Osteoblast (primary cell): ENCODE measurements around the gene COLEC11. TPM values are rescaled to one million over a fixed set of nuclear protein-coding genes. Genes with fewer than 3 reads are reported as not detected.
"Not testable (repeated sequence)": the region's sequence is repeated elsewhere in the genome, so short reads cannot be mapped to it uniquely, and the experiment has no call there.

Experiments
- DNase-seq: peaks from one replicate; pipeline ENCODE4 v3.0.0; 2011; ENCODE audit warnings: low spot score, mixed read lengths; ENCODE audit not compliant: insufficient read length; ENCODE audit errors: missing footprints
- H2AFZ ChIP-seq: 2 replicates; pipeline ENCODE4 v1.6.0; 2011; ENCODE audit warnings: mild to moderate bottlenecking, low read length
- H3K27ac ChIP-seq: 2 replicates; pipeline ENCODE4 v1.5.1; 2011; ENCODE audit warnings: mild to moderate bottlenecking, low read depth, low read length, moderate library complexity
- H3K27me3 ChIP-seq: 2 replicates; pipeline ENCODE4 v1.6.0; 2012; ENCODE audit warnings: mild to moderate bottlenecking, control low read depth, inconsistent platforms, low read length, moderate library complexity; ENCODE audit not compliant: insufficient read depth
- H3K36me3 ChIP-seq: 2 replicates; pipeline ENCODE4 v1.5.1; 2011; ENCODE audit warnings: mild to moderate bottlenecking, low read length, control low read depth, moderate library complexity; ENCODE audit not compliant: insufficient read depth
- H3K4me1 ChIP-seq: 2 replicates; pipeline ENCODE4 v1.5.1; 2011; ENCODE audit warnings: mild to moderate bottlenecking, low read length, control low read depth, moderate library complexity; ENCODE audit not compliant: insufficient read depth
- H3K4me2 ChIP-seq: 2 replicates; pipeline ENCODE4 v1.6.0; 2011; ENCODE audit warnings: mild to moderate bottlenecking, low read length; ENCODE audit not compliant: insufficient read depth
- H3K4me3 ChIP-seq: fragments of 200-600 bp; sonication (generic); 3 replicates; pipeline ENCODE4 v1.5.1; 2012; ENCODE audit warnings: mild to moderate bottlenecking, low read length, inconsistent platforms; ENCODE audit not compliant: insufficient read depth
- H3K79me2 ChIP-seq: 2 replicates; pipeline ENCODE4 v1.6.0; 2012; ENCODE audit warnings: mild to moderate bottlenecking, low read length, control low read depth, inconsistent platforms; ENCODE audit not compliant: insufficient read depth
- H3K9me3 ChIP-seq: 2 replicates; pipeline ENCODE4 v1.5.1; 2011; ENCODE audit warnings: low read depth, low read length, control low read depth
- H4K20me1 ChIP-seq: 2 replicates; pipeline ENCODE4 v1.6.0; 2012; ENCODE audit warnings: mild to moderate bottlenecking, low read length, control low read depth; ENCODE audit not compliant: insufficient read depth
- total RNA-seq: library from RNA; depleted of rRNA; stranded (reverse); fragments of >200 nt; gene quantifications from 2 replicates; pipeline ENCODE4 v1.2.3, GENCODE V29; 2012
- TF ChIP-seq, protein P1 (sequence below): IDR thresholded peaks from 2 replicates; pipeline ENCODE4 v1.5.1; 2011; ENCODE audit warnings: mild to moderate bottlenecking, low read depth, low read length, moderate library complexity; ENCODE audit errors: extremely low read depth

The COLEC11 gene
- total RNA-seq, 1 donor: 0.36 TPM

GRCh38 chr2:3611589-3611988 is 16.7 kb downstream of the COLEC11 start:
- TF ChIP-seq, protein P1, sequence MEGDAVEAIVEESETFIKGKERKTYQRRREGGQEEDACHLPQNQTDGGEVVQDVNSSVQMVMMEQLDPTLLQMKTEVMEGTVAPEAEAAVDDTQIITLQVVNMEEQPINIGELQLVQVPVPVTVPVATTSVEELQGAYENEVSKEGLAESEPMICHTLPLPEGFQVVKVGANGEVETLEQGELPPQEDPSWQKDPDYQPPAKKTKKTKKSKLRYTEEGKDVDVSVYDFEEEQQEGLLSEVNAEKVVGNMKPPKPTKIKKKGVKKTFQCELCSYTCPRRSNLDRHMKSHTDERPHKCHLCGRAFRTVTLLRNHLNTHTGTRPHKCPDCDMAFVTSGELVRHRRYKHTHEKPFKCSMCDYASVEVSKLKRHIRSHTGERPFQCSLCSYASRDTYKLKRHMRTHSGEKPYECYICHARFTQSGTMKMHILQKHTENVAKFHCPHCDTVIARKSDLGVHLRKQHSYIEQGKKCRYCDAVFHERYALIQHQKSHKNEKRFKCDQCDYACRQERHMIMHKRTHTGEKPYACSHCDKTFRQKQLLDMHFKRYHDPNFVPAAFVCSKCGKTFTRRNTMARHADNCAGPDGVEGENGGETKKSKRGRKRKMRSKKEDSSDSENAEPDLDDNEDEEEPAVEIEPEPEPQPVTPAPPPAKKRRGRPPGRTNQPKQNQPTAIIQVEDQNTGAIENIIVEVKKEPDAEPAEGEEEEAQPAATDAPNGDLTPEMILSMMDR: no peak
- no peaks in the 10 kb centered on the region for H3K36me3 ChIP-seq

GRCh38 chr2:3612639-3613523 is 18.0 kb downstream of the COLEC11 start:
- no peaks in the 10 kb centered on the region for H3K27me3 ChIP-seq
- TF ChIP-seq, protein P1: no peak
- H3K4me2 ChIP-seq: no peak overlapping the region
- no peak overlapping the region for H3K27ac ChIP-seq
- no peak overlapping the region for H2AFZ ChIP-seq
- no peaks in the 10 kb centered on the region for H3K36me3 ChIP-seq
- H4K20me1 ChIP-seq: no peaks in the 10 kb centered on the region
- H3K4me3 ChIP-seq: no peak overlapping the region
- H3K4me1 ChIP-seq: no peaks in the 10 kb centered on the region
- H3K9me3 ChIP-seq: no peaks in the 10 kb centered on the region
- DNase-seq: peak; percentile 68
- no peaks in the 10 kb centered on the region for H3K79me2 ChIP-seq

More at GRCh38 chr2:3611589-3611988, 16.7 kb downstream of the COLEC11 start:
- Histone ChIP-seq H3K27ac (no peak overlapping the region), H3K27me3 (no peaks in the 10 kb centered on the region), H3K9me3 (no peaks in the 10 kb centered on the region), H3K79me2 (no peaks in the 10 kb centered on the region), H3K4me3 (no peak overlapping the region), H4K20me1 (no peaks in the 10 kb centered on the region), H3K4me2 (no peak overlapping the region), H3K4me1 (no peaks in the 10 kb centered on the region), H2AFZ (no peak overlapping the region)
- DNase-seq: no peak

DNA sequence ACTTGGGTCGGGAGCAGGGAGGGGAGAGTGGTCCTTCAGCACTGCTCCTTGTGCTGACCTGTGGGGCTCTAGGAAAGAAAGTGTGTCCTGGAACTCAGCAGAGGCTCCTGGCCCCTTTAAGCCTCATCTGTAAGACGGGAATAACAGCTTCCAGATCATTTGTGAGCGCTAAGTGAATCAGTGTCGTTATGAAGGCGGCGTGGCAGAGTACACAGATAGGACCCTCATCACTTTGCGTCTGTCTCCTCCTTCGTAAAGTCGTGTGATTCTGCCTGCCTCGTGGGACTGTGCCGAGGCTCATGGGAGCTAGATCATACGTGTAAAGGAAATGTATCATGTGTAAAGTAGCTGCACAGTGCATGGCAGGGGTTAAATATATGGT is 18.6 kb downstream of the COLEC11 start:
- TF ChIP-seq, protein P1: no peak
- DNase-seq: peak; percentile 25
- Histone ChIP-seq H3K27me3 (no peaks in the 10 kb centered on the region), H4K20me1 (no peaks in the 10 kb centered on the region), H3K27ac (no peak overlapping the region), H3K4me1 (no peaks in the 10 kb centered on the region), H3K79me2 (no peaks in the 10 kb centered on the region), H3K4me3 (no peak overlapping the region), H3K4me2 (no peak overlapping the region), H3K36me3 (no peaks in the 10 kb centered on the region), H3K9me3 (no peaks in the 10 kb centered on the region), H2AFZ (no peak overlapping the region)

DNA sequence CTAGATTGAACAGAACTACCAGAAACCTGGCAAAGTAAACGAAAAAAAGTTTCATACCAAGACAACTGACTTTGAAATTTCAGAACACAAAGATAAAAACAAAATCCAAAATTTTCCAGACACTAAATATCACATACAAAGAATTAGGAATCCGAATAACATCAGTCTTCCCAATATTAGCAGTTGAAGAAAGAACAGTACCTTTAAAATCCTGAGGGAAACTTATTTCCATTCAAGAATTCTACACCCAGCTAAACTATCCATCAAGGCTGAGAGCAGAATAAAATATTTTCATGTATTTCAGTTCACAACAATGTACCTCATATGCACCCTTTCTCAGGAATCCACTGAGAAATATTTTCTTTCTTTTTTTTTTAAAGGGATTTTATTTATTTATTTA is 19.8 kb downstream of the COLEC11 start:
- H3K4me1 ChIP-seq, H3K9me3 ChIP-seq, H3K4me3 ChIP-seq, H3K36me3 ChIP-seq, DNase-seq, H3K79me2 ChIP-seq, H3K27me3 ChIP-seq, H3K4me2 ChIP-seq, H2AFZ ChIP-seq, H3K27ac ChIP-seq, H4K20me1 ChIP-seq: not testable (repeated sequence)

- H3K9me3 ChIP-seq, H3K4me3 ChIP-seq, H3K4me2 ChIP-seq, DNase-seq, H3K27me3 ChIP-seq, H4K20me1 ChIP-seq, H3K4me1 ChIP-seq, H2AFZ ChIP-seq, H3K79me2 ChIP-seq, H3K27ac ChIP-seq, H3K36me3 ChIP-seq: not testable (repeated sequence)
These were observed 20.8 kb downstream of the COLEC11 start for GRCh38 chr2:3615541-3616200.

- H3K79me2 ChIP-seq, H3K27me3 ChIP-seq, H3K9me3 ChIP-seq, H3K27ac ChIP-seq, H3K4me2 ChIP-seq, H3K36me3 ChIP-seq, H2AFZ ChIP-seq, H3K4me3 ChIP-seq, H3K4me1 ChIP-seq, H4K20me1 ChIP-seq, DNase-seq: not testable (repeated sequence)
These were observed 21.7 kb downstream of the COLEC11 start for GRCh38 chr2:3616435-3617197.
